ENCODE measurements around the gene OSBPL3.

DNA sequence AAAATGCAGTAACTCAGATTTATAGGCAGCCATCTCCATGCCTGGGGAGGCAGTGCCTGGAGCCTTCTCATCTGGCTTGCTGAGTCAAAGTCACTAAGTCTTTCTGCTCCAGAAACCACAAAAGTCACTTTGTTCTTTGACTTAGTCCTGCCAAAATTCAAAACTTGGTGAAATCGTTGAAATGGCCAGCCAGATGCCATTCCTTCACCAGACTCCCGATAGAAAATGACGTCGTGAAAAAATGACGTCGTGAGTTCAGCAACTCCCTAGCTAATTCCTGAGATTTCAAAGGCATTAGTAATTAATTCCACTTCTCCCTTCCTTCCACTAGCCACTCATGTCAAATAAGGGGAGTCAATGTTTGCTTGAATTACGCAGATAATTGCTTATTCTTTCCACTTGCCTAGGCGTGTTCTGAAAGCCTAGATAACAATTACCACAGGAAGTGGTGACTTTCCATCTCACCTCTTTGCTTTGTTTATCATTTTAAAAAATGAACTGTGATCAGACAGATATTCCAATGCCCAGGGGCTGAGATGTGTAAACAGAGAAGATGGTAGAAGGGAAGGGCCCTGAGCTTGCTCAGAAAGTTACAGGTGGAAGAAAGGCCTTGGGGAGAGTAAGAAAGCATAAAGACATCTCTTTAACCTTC is 48.5 kb upstream of the OSBPL3 start:
- TF ChIP-seq, protein P1, sequence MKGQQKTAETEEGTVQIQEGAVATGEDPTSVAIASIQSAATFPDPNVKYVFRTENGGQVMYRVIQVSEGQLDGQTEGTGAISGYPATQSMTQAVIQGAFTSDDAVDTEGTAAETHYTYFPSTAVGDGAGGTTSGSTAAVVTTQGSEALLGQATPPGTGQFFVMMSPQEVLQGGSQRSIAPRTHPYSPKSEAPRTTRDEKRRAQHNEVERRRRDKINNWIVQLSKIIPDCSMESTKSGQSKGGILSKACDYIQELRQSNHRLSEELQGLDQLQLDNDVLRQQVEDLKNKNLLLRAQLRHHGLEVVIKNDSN (IDR thresholded peaks at IDR 0.05) = no peak
- TF ChIP-seq CEBPB (IDR thresholded peaks at IDR 0.05) (no peak), RAD21 (IDR thresholded peaks at IDR 0.05; ENCODE audit: low read depth) (no peak), TAF1 (IDR thresholded peaks at IDR 0.05; ENCODE audit: low read depth) (no peak), CREB1 (IDR thresholded peaks at IDR 0.05; ENCODE audit: low read depth) (peak; percentile 54; the same call in 1 of the 2 replicates), YY1 (IDR thresholded peaks at IDR 0.05; ENCODE audit: low read depth) (no peak), ZBTB7A (IDR thresholded peaks at IDR 0.05; ENCODE audit: low read depth) (no peak), TCF12 (IDR thresholded peaks at IDR 0.05; ENCODE audit: low read depth) (0 out of 2 replicates have a peak, but pooled peaks have one; percentile 25), MAX (IDR thresholded peaks at IDR 0.05) (no peak), FOXM1 (IDR thresholded peaks at IDR 0.05; ENCODE audit: borderline replicate concordance, low read depth) (no peak; the same call in 1 of the 2 replicates), EP300 (IDR thresholded peaks at IDR 0.05; ENCODE audit: borderline replicate concordance) (peak; percentile 46; the same call in 1 of the 2 replicates), NFIC (IDR thresholded peaks at IDR 0.05) (no peak), TEAD4 (IDR thresholded peaks at IDR 0.05) (peak; percentile 49)
- TF ChIP-seq, protein P2, sequence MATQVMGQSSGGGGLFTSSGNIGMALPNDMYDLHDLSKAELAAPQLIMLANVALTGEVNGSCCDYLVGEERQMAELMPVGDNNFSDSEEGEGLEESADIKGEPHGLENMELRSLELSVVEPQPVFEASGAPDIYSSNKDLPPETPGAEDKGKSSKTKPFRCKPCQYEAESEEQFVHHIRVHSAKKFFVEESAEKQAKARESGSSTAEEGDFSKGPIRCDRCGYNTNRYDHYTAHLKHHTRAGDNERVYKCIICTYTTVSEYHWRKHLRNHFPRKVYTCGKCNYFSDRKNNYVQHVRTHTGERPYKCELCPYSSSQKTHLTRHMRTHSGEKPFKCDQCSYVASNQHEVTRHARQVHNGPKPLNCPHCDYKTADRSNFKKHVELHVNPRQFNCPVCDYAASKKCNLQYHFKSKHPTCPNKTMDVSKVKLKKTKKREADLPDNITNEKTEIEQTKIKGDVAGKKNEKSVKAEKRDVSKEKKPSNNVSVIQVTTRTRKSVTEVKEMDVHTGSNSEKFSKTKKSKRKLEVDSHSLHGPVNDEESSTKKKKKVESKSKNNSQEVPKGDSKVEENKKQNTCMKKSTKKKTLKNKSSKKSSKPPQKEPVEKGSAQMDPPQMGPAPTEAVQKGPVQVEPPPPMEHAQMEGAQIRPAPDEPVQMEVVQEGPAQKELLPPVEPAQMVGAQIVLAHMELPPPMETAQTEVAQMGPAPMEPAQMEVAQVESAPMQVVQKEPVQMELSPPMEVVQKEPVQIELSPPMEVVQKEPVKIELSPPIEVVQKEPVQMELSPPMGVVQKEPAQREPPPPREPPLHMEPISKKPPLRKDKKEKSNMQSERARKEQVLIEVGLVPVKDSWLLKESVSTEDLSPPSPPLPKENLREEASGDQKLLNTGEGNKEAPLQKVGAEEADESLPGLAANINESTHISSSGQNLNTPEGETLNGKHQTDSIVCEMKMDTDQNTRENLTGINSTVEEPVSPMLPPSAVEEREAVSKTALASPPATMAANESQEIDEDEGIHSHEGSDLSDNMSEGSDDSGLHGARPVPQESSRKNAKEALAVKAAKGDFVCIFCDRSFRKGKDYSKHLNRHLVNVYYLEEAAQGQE (IDR thresholded peaks at IDR 0.05; ENCODE audit: low read depth) = no peak
